SU-DHL-6 (cell line): ENCODE measurements around the gene WASL.

Experiments used
- CTCF ChIP-seq: fragments of 200-600 bp; sonication (generic); IDR thresholded peaks from one replicate; pipeline ENCODE4 v1.5.1; 2017; ENCODE audit warnings: antibody characterized with exemption, mild to moderate bottlenecking, low read length, moderate library complexity; ENCODE audit not compliant: insufficient read depth, poor library complexity, severe bottlenecking
- EZH2phosphoT487 ChIP-seq: fragments of 200-600 bp; sonication (generic), shearing (Covaris generic); conservative IDR thresholded peaks from 2 replicates; pipeline ENCODE4 v1.6.1; 2018; ENCODE audit warnings: mild to moderate bottlenecking, antibody characterized with exemption, low read length, moderate library complexity, mixed read lengths

GRCh38 chr7:123725586-123726171, 23.1 kb downstream of the WASL start:
- TF ChIP-seq CTCF, result no peak
- no peak for TF ChIP-seq EZH2phosphoT487
